K562 (cell line): ENCODE data around the gene NUDCD3. TPM values are rescaled to one million over a fixed set of nuclear protein-coding genes. Genes with fewer than 3 reads are reported as not detected.

ENCODE experiments used
- ATF1 ChIP-seq, 2 experiments: fragments of 450-650 bp in 1 of 2; IDR thresholded peaks; 2 replicates each; pipeline ENCODE4 v1.6.1; 2016; ENCODE audit warnings: missing compliant biosample characterization in 1 of 2, missing genetic modification characterization in 1 of 2
- CREB1 ChIP-seq, 2 experiments: sonication (generic) in 1 of 2; formaldehyde crosslinking in 1 of 2; IDR thresholded peaks; 2 replicates each; pipeline versions ENCODE4 v1.6.1 to v1.8.0; 2012 to 2022; ENCODE audit warnings: inconsistent platforms in 1 of 2, mild to moderate bottlenecking in 1 of 2, missing genetic modification reagents in 1 of 2, moderate library complexity in 1 of 2
- NRF1 ChIP-seq, 2 experiments: fragments of 450-650 bp; IDR thresholded peaks in 1 of 2; conservative IDR thresholded peaks in 1 of 2; 2 replicates each; pipeline ENCODE4 v1.6.1; 2014; ENCODE audit warnings: mild to moderate bottlenecking in 2 of 2
- PKNOX1 ChIP-seq: fragments of 450-650 bp; IDR thresholded peaks from 2 replicates; pipeline ENCODE4 v1.6.1; 2016
- RAD21 ChIP-seq, 2 experiments: fragments of 250-450 bp in 1 of 2; fragments of 450-650 bp in 1 of 2; sonication (Bioruptor Pico) in 1 of 2; formaldehyde crosslinking in 1 of 2; IDR thresholded peaks in 1 of 2; conservative IDR thresholded peaks in 1 of 2; 2 replicates each; pipeline versions ENCODE4 v1.4.0 to v1.8.0; 2020 to 2022; ENCODE audit warnings: mild to moderate bottlenecking in 2 of 2, moderate library complexity in 1 of 2
- RCOR1 ChIP-seq, 2 experiments: IDR thresholded peaks; 2 replicates each; pipeline ENCODE4 v1.6.1; 2012; ENCODE audit warnings: low read depth in 2 of 2, low read length in 2 of 2, borderline replicate concordance in 1 of 2, improper control_type of control experiment in 1 of 2
- SMC3 ChIP-seq: conservative IDR thresholded peaks from 2 replicates; pipeline ENCODE4 v1.6.1; 2011; ENCODE audit warnings: low read depth, low read length, improper control_type of control experiment; ENCODE audit not compliant: insufficient read depth
- polyA plus RNA-seq, 8 experiments: library from polyadenylated mRNA; depleted of rRNA in 4 of 8; stranded (reverse) in 5 of 8; unstranded in 3 of 8; fragments of >200 nt; fragmentation: Nextera tagmentation in 2 of 8; fragmentation: Illumina TruSeq in 1 of 8; extraction: Ambion mirVana in 2 of 8; extraction: Trizol in 1 of 8; gene quantifications; 2 replicates each; pipeline versions ENCODE4 v1.2.1 to v1.2.3, GENCODE V29; 2011 to 2014; ENCODE audit warnings: inconsistent platforms in 1 of 8, missing spikeins in 1 of 8
- total RNA-seq, 7 experiments: library from RNA; depleted of rRNA in 6 of 7; stranded (reverse); fragments of >200 nt in 6 of 7; fragmentation: Illumina TruSeq in 2 of 7; extraction: Trizol in 2 of 7; gene quantifications; 2 replicates each; pipeline versions ENCODE4 v1.2.1 to v1.2.3, GENCODE V29; 2011 to 2021; ENCODE audit warnings: low replicate concordance in 1 of 7
- TF ChIP-seq, protein P1 (sequence below), 2 experiments: fragments of 450-650 bp; IDR thresholded peaks; 2 replicates each; pipeline ENCODE4 v1.6.1; 2018; ENCODE audit warnings: mild to moderate bottlenecking in 2 of 2, low read depth in 1 of 2; ENCODE audit not compliant: partially characterized antibody in 2 of 2

NUDCD3 gene
- total and polyA plus RNA-seq, 9 of the 15 experiments (the other 6 are each of a cell fraction or from before 2014, with no cell fraction given) = 24.8 to 64.2 (median 42.6) TPM

- TF ChIP-seq, protein P1, sequence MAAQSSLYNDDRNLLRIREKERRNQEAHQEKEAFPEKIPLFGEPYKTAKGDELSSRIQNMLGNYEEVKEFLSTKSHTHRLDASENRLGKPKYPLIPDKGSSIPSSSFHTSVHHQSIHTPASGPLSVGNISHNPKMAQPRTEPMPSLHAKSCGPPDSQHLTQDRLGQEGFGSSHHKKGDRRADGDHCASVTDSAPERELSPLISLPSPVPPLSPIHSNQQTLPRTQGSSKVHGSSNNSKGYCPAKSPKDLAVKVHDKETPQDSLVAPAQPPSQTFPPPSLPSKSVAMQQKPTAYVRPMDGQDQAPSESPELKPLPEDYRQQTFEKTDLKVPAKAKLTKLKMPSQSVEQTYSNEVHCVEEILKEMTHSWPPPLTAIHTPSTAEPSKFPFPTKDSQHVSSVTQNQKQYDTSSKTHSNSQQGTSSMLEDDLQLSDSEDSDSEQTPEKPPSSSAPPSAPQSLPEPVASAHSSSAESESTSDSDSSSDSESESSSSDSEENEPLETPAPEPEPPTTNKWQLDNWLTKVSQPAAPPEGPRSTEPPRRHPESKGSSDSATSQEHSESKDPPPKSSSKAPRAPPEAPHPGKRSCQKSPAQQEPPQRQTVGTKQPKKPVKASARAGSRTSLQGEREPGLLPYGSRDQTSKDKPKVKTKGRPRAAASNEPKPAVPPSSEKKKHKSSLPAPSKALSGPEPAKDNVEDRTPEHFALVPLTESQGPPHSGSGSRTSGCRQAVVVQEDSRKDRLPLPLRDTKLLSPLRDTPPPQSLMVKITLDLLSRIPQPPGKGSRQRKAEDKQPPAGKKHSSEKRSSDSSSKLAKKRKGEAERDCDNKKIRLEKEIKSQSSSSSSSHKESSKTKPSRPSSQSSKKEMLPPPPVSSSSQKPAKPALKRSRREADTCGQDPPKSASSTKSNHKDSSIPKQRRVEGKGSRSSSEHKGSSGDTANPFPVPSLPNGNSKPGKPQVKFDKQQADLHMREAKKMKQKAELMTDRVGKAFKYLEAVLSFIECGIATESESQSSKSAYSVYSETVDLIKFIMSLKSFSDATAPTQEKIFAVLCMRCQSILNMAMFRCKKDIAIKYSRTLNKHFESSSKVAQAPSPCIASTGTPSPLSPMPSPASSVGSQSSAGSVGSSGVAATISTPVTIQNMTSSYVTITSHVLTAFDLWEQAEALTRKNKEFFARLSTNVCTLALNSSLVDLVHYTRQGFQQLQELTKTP (IDR thresholded peaks at IDR 0.05; ENCODE audit: low read depth in 1 of 2, partially characterized antibody in 2 of 2) = no peak
- TF ChIP-seq PKNOX1 (peak; percentile 16; the same call in 1 of the 2 replicates), CREB1 (IDR thresholded peaks at IDR 0.05) (peak; percentile 49; the same call in 1 of the 2 replicates), CREB1 (CRISPR knock-in tag; IDR thresholded peaks at IDR 0.05) (no peak), RCOR1 (IDR thresholded peaks at IDR 0.05; ENCODE audit: borderline replicate concordance in 1 of 2, low read depth in 2 of 2, low read length in 2 of 2) (peak in 1 of 2 experiments; percentile 57; a peak in 1 of 4 replicates), SMC3 (peak; percentile 66), NRF1 (conservative IDR thresholded peaks at IDR 0.05 in 1 of 2, IDR thresholded peaks at IDR 0.05 in 1 of 2) (peak; percentile 17 to 51; a peak in 2 of 4 replicates), ATF1 (CRISPR knock-in tag; IDR thresholded peaks at IDR 0.05) (no peak), ATF1 (tag; IDR thresholded peaks at IDR 0.05) (peak; percentile 48; the same call in 1 of the 2 replicates), RAD21 (CRISPR knock-in tag; conservative IDR thresholded peaks at IDR 0.05 in 1 of 2, IDR thresholded peaks at IDR 0.05 in 1 of 2) (peak; percentile 80 to 87)
Measured at GRCh38 chr7:44477063-44477830, 13.2 kb downstream of the NUDCD3 start (continued).
